VCaP (cell line): Measurements from ENCODE around the gene LIMS1.

Experiments
- H3K27ac ChIP-seq: fragments of 450-650 bp; 2 replicates; pipeline ENCODE4 v1.5.1; 2017
- CTCF ChIP-seq: fragments of 450-650 bp; conservative IDR thresholded peaks from 2 replicates; pipeline ENCODE4 v1.5.1; 2017; ENCODE audit warnings: mild to moderate bottlenecking, moderate library complexity

Gene LIMS1

GRCh38 chr2:108627911-108628567, 93.8 kb downstream of the LIMS1 start:
- H3K27ac ChIP-seq: peak overlapping the region; percentile 99
- TF ChIP-seq CTCF: no peak

- no peak for TF ChIP-seq CTCF
- H3K27ac ChIP-seq: peak overlapping the region; percentile 99
Observed at GRCh38 chr2:108628936-108629335, 94.7 kb downstream of the LIMS1 start.

- H3K27ac ChIP-seq: peak overlapping the region; percentile 99
- no peak for TF ChIP-seq CTCF
Observed at GRCh38 chr2:108629417-108629816, 95.1 kb downstream of the LIMS1 start.

DNA sequence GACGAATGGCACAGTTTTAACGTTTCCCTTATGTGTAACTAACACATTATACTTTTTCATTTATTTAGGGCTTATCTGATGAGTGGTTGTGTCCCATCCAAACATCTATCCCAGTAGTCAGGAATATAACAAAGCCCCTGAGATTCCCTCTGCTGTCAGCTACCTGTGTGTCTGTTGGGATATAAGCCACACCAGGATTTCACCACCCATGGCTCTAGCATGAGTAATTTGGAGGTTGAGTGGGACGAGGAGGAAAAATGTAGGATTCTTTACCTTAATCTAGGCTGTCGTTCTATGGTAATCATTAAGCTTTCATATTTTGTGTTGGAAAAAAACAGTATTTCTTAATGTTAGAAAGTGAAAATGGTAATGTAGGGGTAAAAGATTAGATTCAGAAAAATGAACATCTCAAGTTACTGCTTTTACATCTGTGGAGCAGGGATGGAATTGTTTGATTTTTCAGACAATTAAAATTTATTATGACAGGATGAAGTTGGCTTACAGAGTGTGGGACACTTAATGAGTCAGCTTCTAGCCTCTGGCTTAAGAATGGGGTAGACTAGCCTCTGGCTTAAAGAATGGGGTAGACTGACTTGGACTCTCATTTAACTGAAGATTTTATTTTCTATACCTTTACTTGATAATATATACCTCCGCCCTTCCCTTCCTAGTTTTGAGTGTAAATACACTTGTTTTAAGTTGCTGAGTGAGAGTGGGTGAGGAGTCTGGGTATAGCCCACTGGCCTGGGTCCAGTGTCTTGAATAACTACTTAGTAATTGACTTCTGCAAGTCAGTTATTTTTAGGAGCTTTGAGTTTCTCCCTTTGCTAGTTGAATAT, 96.5 kb downstream of the LIMS1 start:
- no peak for TF ChIP-seq CTCF
- H3K27ac ChIP-seq: peak overlapping the region; percentile 99

GRCh38 chr2:108632332-108633160, 98.3 kb downstream of the LIMS1 start:
- H3K27ac ChIP-seq: peak overlapping the region; percentile 99
- no peak for TF ChIP-seq CTCF

GRCh38 chr2:108633409-108633808, 99.1 kb downstream of the LIMS1 start:
- no peak for TF ChIP-seq CTCF
- peak overlapping the region; percentile 99 for H3K27ac ChIP-seq

DNA sequence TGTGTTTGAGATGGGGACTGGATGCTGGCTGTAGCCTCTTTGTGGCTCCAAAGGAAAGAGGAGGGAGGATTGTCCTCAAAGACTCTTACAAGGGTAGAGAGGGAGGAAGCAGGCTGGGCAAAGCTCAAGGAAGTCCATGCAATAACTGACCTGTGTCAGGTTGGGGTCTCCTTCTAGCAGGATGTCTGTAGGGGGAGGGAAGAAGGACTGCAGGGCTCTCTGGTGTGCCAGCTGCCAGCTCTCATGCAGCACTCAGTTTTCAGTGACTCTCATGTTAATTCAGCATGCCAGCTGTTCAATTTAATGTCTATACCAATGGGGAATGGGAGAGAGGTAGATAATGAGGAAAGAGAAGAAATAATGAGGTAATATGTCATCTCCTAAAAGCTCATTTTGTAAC, 99.7 kb downstream of the LIMS1 start:
- peak overlapping the region; percentile 99 for H3K27ac ChIP-seq
- TF ChIP-seq CTCF: no peak
